ENCODE data around the gene AGR3.

Gene AGR3

DNA sequence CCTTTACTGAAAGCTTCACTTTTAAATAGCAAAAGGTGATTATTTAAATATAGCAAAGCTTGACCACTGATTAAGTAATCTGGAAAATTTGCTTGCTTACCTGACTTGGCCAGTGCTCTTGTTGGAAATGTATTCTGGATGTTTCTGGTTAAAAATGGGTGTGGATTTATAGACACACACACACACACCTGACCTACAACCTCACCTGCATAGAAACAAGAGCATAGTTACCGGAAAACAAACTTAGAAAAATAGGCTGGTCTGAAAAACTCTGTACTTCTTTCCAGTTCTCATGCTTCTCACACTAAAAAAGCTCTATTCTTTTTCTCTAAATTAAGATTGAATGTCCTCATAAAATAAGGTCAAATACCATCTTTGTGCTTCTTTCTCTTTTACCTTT is at the start of gene AGR3:
TSS of gene AGR3 (minus strand) at position 140 of the 400 bp plus-strand sequence. CDS start 3,365 bp downstream, outside the sequence.
- DNase-seq (ENCODE audit: low read depth, low spot score), result no peak

- no peak for DNase-seq (ENCODE audit: low read depth, low spot score)
Measured at GRCh38 chr7:16930946-16931345, 49.2 kb upstream of the AGR3 start.

DNA sequence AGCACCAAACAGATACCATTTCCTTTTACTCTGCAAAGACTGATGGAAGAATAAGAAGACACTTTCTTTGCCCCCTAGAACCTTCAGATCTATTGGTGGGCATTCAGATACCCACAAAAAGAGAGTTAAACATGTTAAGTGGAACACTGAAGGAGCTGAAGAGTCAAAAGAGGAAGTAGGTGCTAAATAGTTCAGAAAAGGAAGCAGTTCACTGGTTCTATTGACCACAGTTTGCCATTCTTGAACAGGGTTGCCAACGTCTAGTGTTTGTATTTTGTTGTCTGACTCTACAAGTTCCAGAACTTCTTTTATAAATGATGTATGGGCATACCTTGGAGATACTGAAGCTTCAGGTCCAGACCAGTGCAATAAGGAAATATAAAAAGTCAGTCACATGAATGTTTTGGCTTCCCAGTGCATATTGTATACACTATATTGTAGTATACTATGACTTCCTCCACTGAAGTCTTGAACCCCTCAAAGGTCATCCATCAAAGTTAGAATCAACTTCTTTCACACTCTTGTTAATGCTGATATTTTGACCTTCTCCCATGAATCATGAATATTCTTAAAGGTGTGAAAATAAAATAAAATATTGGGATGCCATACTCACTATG is 47.5 kb upstream of the AGR3 start:
- DNase-seq (ENCODE audit: low read depth, low spot score), result no peak

- no peak for DNase-seq (ENCODE audit: low read depth, low spot score)
Measured at GRCh38 chr7:16926861-16927260, 45.1 kb upstream of the AGR3 start.

GRCh38 chr7:16926283-16926682 is 44.5 kb upstream of the AGR3 start:
- DNase-seq (ENCODE audit: low read depth, low spot score), result no peak

DNA sequence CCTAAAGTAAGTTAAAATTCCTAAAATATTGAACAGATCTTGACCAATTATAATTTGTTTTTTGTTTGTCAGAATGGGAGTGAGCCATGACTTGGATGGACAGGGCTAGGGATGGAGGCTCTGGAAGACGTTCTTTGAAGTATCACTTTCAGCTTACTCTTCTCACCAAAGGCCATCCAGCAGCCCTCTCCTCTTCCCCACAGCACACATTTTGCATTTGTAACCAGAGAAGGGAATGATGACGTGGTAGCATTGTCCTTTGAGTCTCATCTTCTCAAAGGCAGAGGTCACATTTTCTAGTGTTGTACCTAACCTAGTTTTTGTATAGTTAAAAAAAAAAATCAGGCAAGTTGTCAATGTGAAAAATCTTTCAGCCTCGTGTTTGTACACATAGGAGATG is 43.8 kb upstream of the AGR3 start:
- DNase-seq (ENCODE audit: low read depth, low spot score), result no peak

GRCh38 chr7:16923019-16923418 is 41.2 kb upstream of the AGR3 start:
- no peak for DNase-seq (ENCODE audit: low read depth, low spot score)

DNA sequence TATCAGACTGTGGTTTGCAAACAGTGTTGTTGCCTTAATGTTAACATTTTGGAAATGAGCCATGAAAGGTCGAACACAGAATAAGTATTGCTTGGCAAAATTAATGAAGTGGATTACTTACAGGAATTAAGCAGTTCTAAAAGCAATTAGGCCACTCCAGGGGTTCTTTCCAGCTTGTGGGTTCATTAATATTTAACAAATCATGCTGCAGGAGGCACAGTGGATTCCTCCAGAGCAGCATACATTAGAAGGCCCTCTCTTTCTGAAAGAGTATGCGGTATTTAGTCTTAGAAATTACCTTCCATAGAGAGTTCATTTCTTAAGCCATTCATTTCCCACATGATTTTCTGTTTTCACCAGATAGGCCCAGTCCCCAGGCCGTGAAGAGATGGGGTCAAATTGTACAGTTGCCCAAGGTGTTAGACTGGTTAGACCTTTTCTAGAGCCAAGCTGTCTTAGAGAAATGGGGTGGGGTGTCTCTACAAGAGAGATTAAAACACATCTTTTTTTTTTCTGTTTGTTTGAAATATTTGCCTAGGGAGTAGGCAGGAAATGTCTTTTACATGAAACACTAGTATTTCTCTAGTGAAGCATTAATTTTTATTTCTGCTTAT is 40.0 kb upstream of the AGR3 start:
- no peak for DNase-seq (ENCODE audit: low read depth, low spot score)

- no peak for DNase-seq (ENCODE audit: low read depth, low spot score)
Measured at GRCh38 chr7:16921151-16921550, 39.4 kb upstream of the AGR3 start.

DNA sequence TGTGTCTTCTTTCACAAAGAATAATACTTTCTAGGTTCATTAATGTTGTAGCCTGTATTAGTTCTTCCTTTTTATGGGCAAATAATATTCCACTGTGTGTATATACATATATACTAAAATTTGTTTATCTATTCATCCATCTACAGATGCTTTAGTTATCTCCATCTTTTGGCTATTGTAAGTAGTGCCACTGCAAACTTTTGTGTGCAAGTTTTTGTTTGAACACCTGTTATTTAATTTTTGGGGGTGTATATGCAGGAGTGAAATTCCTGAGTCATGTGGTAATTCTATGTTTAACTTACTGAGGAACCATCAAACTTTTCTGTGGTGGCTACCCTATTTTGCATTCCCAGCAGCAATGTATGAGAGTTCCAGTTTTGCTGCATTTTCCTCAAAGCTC is 37.7 kb upstream of the AGR3 start:
- DNase-seq (ENCODE audit: low read depth, low spot score), result no peak

DNA sequence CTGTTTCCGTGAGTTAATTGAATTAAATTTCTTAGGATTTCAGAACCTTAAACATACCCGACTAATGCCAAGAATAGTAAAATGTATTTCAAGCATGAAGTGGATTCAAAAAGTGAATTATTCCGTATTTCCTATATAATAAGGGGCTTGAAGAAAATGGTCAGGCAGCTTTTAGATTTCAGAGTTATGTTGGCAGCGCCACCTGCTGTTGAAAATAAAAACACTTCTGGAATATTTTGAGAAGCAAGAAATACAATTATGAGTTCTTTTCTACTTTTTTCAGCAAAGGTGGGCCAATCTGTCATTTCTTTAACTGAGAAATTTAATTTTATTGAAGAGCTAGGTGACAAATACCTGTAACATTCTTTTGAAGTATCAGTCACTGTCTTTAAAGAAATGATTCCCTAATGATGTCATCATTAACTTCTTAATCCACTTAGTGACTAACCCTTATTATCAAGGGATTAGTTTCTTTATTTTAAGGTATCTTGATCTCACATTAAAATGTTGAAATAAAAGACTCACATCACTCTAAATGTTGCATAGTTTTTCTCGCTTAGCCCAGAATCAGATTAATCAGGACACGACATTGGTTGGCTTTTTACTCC is 36.6 kb upstream of the AGR3 start:
- DNase-seq (ENCODE audit: low read depth, low spot score), result no peak

- no peak for DNase-seq (ENCODE audit: low read depth, low spot score)
Measured at GRCh38 chr7:16916738-16917137, 35.0 kb upstream of the AGR3 start.

- DNase-seq (ENCODE audit: low read depth, low spot score), result peak; percentile 23
Measured at GRCh38 chr7:16916105-16916639, 34.4 kb upstream of the AGR3 start.

- DNase-seq (ENCODE audit: low read depth, low spot score), result peak; percentile 70
Measured at GRCh38 chr7:16915405-16915804, 33.6 kb upstream of the AGR3 start.

- no peak for DNase-seq (ENCODE audit: low read depth, low spot score)
Measured at GRCh38 chr7:16914771-16915170, 33.0 kb upstream of the AGR3 start.

- peak; percentile 78 for DNase-seq (ENCODE audit: low read depth, low spot score)
Measured at GRCh38 chr7:16913643-16914042, 31.9 kb upstream of the AGR3 start.

- DNase-seq (ENCODE audit: low read depth, low spot score), result no peak
Measured at GRCh38 chr7:16912540-16912939, 30.8 kb upstream of the AGR3 start.

- no peak for DNase-seq (ENCODE audit: low read depth, low spot score)
Measured at GRCh38 chr7:16908561-16908960, 26.8 kb upstream of the AGR3 start.

GRCh38 chr7:16905300-16906044 is 23.7 kb upstream of the AGR3 start:
- DNase-seq (ENCODE audit: low read depth, low spot score), result no peak

GRCh38 chr7:16904076-16904475 is 22.3 kb upstream of the AGR3 start:
- DNase-seq (ENCODE audit: low read depth, low spot score), result no peak

- peak; percentile 20 for DNase-seq (ENCODE audit: low read depth, low spot score)
Measured at GRCh38 chr7:16900209-16900768, 18.5 kb upstream of the AGR3 start.

Data from ELF-1 (cell line).